Retinal pigment epithelial cell (primary cell): ENCODE results near the gene FBXO31.
A peak's percentile ranks its signal among the peaks of the same experiment; 100 is the strongest.

Experiments used
- DNase-seq: peaks from one replicate; pipeline ENCODE4 v3.0.0-alpha.2; 2010; ENCODE audit warnings: low read depth
- H3K4me3 ChIP-seq: 2 replicates; pipeline ENCODE4 v1.5.1; 2011; ENCODE audit warnings: mild to moderate bottlenecking, low read length, control low read depth, moderate library complexity
- TF ChIP-seq, protein P1 (sequence below): conservative IDR thresholded peaks from 2 replicates; pipeline ENCODE4 v1.5.1; 2011; ENCODE audit warnings: low read depth, low read length, control low read depth, inconsistent platforms

The FBXO31 gene

DNA sequence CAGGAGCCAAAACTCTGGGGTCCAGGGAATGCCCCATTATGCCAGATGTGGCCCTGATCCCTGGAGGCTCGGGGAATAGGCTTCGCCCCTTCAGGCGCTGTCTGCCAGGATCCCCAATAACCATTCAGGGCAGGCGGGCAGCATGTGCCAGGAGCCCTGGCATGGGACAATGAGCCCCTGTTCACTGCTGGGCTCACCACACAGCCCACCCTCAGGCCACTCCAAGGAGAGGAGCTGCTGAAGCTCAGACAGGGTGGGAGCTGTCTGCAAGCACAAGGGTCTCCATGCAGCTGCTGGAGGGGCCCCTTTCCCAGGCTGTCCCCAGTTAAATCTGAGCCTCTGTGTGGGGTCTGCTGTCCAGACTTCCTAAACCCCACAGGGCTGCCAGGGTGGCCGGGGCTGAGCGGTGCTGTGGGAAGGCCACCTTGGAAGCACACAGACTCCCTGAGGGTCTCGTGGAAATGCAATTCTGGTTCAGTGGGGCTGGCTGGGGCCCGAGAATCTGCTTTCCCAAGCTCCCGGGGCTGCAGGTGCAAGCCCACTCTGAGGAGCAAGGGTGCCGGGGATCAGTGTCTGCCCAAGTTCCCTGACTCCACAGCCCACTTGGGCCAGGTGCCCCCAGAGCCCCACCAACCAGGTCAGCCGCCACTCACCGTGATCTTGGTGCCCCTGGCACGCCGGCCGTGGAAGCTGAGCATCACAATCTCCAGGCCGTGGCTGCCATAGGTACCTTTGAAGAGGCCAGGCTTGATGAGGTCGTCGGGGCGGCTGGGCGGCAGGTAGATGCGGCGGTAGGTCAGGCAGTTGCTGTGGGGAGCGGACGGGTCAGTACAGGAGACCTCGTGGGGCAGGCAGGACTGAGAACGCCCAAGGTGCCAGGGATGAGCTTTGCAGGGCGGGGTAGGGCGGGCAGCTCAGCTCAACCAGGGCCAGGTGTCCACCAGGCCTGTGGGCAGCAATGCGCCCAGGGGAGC lies 48.6 kb downstream of the FBXO31 start:
- TF ChIP-seq, protein P1, sequence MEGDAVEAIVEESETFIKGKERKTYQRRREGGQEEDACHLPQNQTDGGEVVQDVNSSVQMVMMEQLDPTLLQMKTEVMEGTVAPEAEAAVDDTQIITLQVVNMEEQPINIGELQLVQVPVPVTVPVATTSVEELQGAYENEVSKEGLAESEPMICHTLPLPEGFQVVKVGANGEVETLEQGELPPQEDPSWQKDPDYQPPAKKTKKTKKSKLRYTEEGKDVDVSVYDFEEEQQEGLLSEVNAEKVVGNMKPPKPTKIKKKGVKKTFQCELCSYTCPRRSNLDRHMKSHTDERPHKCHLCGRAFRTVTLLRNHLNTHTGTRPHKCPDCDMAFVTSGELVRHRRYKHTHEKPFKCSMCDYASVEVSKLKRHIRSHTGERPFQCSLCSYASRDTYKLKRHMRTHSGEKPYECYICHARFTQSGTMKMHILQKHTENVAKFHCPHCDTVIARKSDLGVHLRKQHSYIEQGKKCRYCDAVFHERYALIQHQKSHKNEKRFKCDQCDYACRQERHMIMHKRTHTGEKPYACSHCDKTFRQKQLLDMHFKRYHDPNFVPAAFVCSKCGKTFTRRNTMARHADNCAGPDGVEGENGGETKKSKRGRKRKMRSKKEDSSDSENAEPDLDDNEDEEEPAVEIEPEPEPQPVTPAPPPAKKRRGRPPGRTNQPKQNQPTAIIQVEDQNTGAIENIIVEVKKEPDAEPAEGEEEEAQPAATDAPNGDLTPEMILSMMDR: no peak
- no peak for DNase-seq

DNA sequence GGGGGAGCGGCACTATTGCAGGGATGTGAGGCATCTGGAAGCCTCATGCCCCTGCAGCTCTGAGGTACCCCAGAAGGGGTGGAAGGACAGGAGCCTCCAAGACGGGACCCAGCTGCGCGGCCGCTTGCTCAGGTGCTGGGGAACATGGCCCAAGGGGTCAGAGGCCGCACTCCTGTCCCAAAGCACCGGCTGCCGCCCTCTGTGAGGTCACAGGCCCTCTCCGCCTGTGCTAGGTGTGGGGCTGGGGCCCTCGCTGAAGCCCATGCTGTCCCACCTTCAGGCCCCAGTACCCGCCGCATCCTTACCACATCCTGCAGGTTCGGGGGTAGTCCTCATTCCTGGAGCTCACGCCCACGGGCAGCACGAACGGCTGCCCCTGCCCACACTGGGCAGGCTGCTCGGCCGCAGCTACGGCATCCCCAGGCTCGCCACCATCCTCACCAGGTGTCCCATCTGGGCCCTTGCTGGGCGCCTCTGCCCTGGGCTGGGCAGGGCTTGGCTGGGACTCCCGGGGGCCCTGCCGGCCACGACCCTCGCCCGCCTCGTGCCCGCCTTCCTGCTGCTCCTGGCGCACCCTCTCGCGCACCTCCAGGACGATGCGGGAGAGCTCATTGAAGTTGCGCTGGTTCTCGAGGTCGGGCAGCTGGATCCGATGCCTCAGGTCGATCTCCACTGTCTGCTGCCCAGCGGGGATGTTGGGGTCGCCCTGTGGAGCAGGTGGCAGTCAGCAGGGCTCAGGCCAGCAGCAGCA lies 49.8 kb downstream of the FBXO31 start:
- TF ChIP-seq, protein P1: no peak
- no peak overlapping the region for H3K4me3 ChIP-seq
- no peak for DNase-seq

More for the DNA sequence above, 48.6 kb downstream of the FBXO31 start:
- H3K4me3 ChIP-seq: no peak overlapping the region

DNA sequence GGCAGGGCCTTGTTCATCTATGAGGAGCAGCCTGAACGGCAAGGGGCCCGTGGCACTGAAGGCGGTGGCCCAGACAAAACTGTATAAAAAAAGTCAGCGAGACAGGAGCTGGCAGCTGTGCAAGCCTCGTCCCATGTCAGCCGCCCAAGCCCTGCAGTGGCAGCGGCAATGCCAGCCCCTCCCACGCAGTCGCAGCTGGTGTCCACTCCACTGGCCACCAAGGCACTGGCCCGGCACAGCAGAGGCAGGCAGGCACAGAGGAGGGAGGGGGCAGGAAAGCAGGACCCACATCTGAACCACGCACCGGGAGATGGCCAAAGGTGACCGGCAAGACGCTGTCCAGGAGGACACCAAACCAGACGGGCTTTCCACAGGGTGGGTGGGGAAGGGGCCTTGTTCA lies 50.5 kb downstream of the FBXO31 start:
- TF ChIP-seq, protein P1: no peak
- no peak overlapping the region for H3K4me3 ChIP-seq
- DNase-seq: no peak

DNA sequence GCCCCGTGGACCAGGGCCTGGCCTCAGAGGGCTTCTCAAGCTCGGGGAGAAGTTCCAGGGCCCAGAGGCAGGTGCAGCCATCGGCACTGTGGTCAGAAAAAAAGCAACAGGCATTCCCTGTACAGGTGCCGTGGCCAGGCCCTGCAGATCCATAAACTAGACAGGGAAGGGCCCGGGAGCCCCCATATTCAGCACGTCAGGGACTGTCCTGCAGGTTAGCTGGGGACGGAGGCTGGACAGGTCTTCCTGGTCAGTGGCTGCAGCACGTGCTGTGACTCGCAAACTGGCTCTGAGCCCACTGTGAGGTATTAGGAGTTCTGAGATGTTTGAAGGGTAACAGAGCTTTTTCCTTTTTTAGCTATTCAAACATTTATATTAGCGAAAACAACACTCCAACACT lies 51.4 kb downstream of the FBXO31 start:
- no peak overlapping the region for H3K4me3 ChIP-seq
- TF ChIP-seq, protein P1: no peak
- DNase-seq: peak; percentile 3

DNA sequence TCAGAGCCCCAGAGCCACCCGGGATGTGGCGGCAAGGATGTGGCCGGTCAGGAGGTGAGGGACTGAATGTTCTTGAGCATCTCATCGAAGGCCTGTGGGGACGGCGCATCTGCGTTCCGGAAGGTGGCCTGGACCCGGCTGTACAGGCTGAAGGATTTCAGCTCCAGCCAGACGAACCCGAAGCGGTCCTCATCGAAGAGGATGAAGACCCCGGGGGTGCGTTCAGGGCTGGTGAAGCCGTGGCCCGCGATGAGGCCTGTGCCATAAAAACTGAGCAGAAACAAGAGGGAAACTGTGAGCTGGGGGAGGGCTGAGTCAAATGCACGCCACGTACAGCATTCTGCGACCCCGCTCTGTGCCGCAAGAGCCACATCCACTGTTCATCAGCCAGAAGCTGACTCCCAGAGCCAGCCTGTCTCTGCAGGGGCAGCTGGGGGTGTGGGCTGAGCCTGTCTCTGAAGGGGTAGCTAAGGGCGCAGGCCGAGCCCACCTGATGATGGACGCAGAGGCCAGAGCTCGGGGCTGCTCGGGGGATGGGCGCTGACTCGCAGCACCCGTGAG lies 52.3 kb downstream of the FBXO31 start:
- TF ChIP-seq, protein P1: no peak
- no peak overlapping the region for H3K4me3 ChIP-seq
- no peak for DNase-seq

DNA sequence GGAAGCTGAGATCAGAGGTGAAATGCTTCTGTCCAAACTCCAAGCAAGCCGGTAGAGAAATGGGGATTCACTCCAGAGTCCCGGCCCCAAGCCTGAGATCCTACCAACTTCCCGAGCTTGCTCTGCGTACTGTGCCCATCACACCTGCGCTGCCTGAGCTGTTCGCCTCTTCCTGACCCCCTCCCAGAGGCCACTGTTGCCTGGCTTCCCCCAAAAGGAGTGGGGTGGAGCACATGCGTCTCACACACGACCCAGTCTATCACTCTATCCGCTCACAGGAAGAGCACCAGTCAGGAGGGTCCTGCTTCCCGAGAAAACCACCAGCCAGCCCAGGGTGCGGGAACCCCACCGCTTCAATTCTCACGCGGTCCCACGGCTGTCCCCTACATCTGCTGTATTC lies 52.9 kb downstream of the FBXO31 start:
- no peak for DNase-seq
- TF ChIP-seq, protein P1: no peak
- H3K4me3 ChIP-seq: no peak overlapping the region
